IMR-90 (cell line): ENCODE results near the gene CD69. TPM values are rescaled to one million over a fixed set of nuclear protein-coding genes. Genes with fewer than 3 reads are reported as not detected.

Experiments
- ATAC-seq: fragments of 200-7000 bp; cut with Tn5 transposase; 2 replicates; pipeline ENCODE4 v1.9.1; 2020; ENCODE audit warnings: low read depth, mild to moderate bottlenecking, moderate library complexity
- BruUV-seq: library from RNA; stranded (reverse); fragments of 400-500 nt; replicated peaks from 2 replicates; lab custom pipeline; 2021; lab: Mats Ljungman, UMichigan
- CTCF ChIA-PET: fragments of 300-600 bp; formaldehyde crosslinking; extraction: SDS; loops from one replicate; lab custom pipeline; 2021; ENCODE audit warnings: antibody characterized with exemption; lab: Yijun Ruan, JAX
- POLR2A ChIA-PET: fragments of 300-600 bp; sonication (Branson Sonifier 250); formaldehyde crosslinking; loops from one replicate; lab custom pipeline; 2022; ENCODE audit warnings: antibody characterized with exemption; ENCODE audit not compliant: unreplicated experiment; lab: Charles Lee
- DNase-seq: peaks from one replicate; pipeline ENCODE4 v3.0.0; 2013
- H2AFZ ChIP-seq: replicated peaks from 2 replicates; pipeline ENCODE3; 2013; ENCODE audit warnings: low read length, mild to moderate bottlenecking; ENCODE audit not compliant: poor library complexity
- H2AK5ac ChIP-seq: 2 replicates; pipeline ENCODE4 v1.6.1; 2013; ENCODE audit warnings: low read depth, low read length, inconsistent platforms
- H2AK9ac ChIP-seq: replicated peaks from 2 replicates; pipeline ENCODE3; 2013; ENCODE audit warnings: mild to moderate bottlenecking, low read depth, low read length, moderate library complexity; ENCODE audit not compliant: poor library complexity
- H2BK120ac ChIP-seq: 2 replicates; pipeline ENCODE4 v1.6.1; 2013; ENCODE audit warnings: low read depth, low read length, inconsistent platforms
- H2BK15ac ChIP-seq: 3 replicates; pipeline ENCODE4 v1.6.1; 2013; ENCODE audit warnings: low read depth, low read length, inconsistent platforms
- H2BK20ac ChIP-seq: 2 replicates; pipeline ENCODE4 v1.6.1; 2013; ENCODE audit warnings: low read depth, mild to moderate bottlenecking, inconsistent platforms, low read length, moderate library complexity
- H2BK5ac ChIP-seq: 2 replicates; pipeline ENCODE4 v1.6.1; 2013; ENCODE audit warnings: mild to moderate bottlenecking, low read depth, low read length, inconsistent platforms; ENCODE audit not compliant: poor library complexity, severe bottlenecking
- H3K14ac ChIP-seq: replicated peaks from 2 replicates; pipeline ENCODE4 v1.6.1; 2013; ENCODE audit warnings: low read depth, low read length, inconsistent platforms
- H3K18ac ChIP-seq: 2 replicates; pipeline ENCODE4 v1.6.1; 2013; ENCODE audit warnings: low read depth, low read length, control low read depth
- H3K23ac ChIP-seq: 2 replicates; pipeline ENCODE4 v1.6.1; 2013; ENCODE audit warnings: low read depth, low read length, inconsistent platforms
- H3K27ac ChIP-seq: 2 replicates; pipeline ENCODE4 v1.5.1; 2013; ENCODE audit warnings: mild to moderate bottlenecking, control low read depth, low read length; ENCODE audit not compliant: insufficient read depth
- H3K27me3 ChIP-seq: 2 replicates; pipeline ENCODE4 v1.6.1; 2013; ENCODE audit warnings: low read length; ENCODE audit not compliant: control insufficient read depth, insufficient read depth
- H3K36me3 ChIP-seq: 2 replicates; pipeline ENCODE4 v1.6.1; 2013; ENCODE audit warnings: low read length, mixed read lengths; ENCODE audit not compliant: control insufficient read depth, insufficient read depth
- H3K4ac ChIP-seq: 2 replicates; pipeline ENCODE4 v1.6.1; 2013; ENCODE audit warnings: low read depth, low read length, inconsistent platforms
- H3K4me1 ChIP-seq: 2 replicates; pipeline ENCODE4 v1.6.1; 2013; ENCODE audit warnings: low read length, mixed read lengths; ENCODE audit not compliant: control insufficient read depth, insufficient read depth
- H3K4me2 ChIP-seq: 2 replicates; pipeline ENCODE4 v1.6.1; 2013; ENCODE audit warnings: low read depth, mild to moderate bottlenecking, control low read depth, low read length, moderate library complexity
- H3K4me3 ChIP-seq: 2 replicates; pipeline ENCODE4 v1.5.1; 2013; ENCODE audit warnings: low read depth, mild to moderate bottlenecking, control low read depth, low read length, moderate library complexity; ENCODE audit not compliant: insufficient read depth
- H3K56ac ChIP-seq: 2 replicates; pipeline ENCODE4 v1.6.1; 2013; ENCODE audit warnings: low read length, inconsistent platforms; ENCODE audit not compliant: insufficient read depth; ENCODE audit errors: extremely low read depth
- H3K79me1 ChIP-seq, 2 experiments: 2 replicates each; pipeline ENCODE4 v1.6.1; 2013; ENCODE audit warnings: low read length in 2 of 2, inconsistent platforms in 1 of 2, low read depth in 1 of 2
- H3K9ac ChIP-seq: 2 replicates; pipeline ENCODE4 v1.6.1; 2013; ENCODE audit warnings: low read depth, low read length, control low read depth
- H3K9me1 ChIP-seq: 2 replicates; pipeline ENCODE4 v1.6.1; 2013; ENCODE audit warnings: low read length, inconsistent platforms; ENCODE audit not compliant: insufficient read depth
- H3K9me3 ChIP-seq: 2 replicates; pipeline ENCODE4 v1.6.1; 2013; ENCODE audit warnings: low read length; ENCODE audit not compliant: control insufficient read depth, insufficient read depth
- H4K20me1 ChIP-seq: 2 replicates; pipeline ENCODE4 v1.6.1; 2013; ENCODE audit warnings: low read length, inconsistent platforms; ENCODE audit not compliant: insufficient read depth
- H4K5ac ChIP-seq: 2 replicates; pipeline ENCODE4 v1.6.1; 2013; ENCODE audit warnings: mild to moderate bottlenecking, low read depth, low read length, control low read depth
- H4K8ac ChIP-seq, 2 experiments: 2 replicates each; pipeline ENCODE4 v1.6.1; 2013; ENCODE audit warnings: low read depth in 2 of 2, low read length in 2 of 2, control low read depth in 1 of 2, inconsistent platforms in 1 of 2
- H4K91ac ChIP-seq: 2 replicates; pipeline ENCODE4 v1.6.1; 2013; ENCODE audit warnings: low read depth, low read length, inconsistent platforms; ENCODE audit not compliant: insufficient read depth
- BHLHE40 ChIP-seq: fragments of 150-350 bp; IDR thresholded peaks from 2 replicates; pipeline ENCODE4 v1.6.1; 2016; ENCODE audit warnings: mild to moderate bottlenecking, low read depth, low read length
- CEBPB ChIP-seq: IDR thresholded peaks from 2 replicates; pipeline ENCODE4 v1.6.1; 2012; ENCODE audit warnings: low read depth, low read length, improper control_type of control experiment
- CHD1 ChIP-seq: IDR thresholded peaks from 2 replicates; pipeline ENCODE4 v1.6.1; 2012; ENCODE audit warnings: low read depth, low read length, improper control_type of control experiment
- CTCF ChIP-seq: conservative IDR thresholded peaks from 2 replicates; pipeline ENCODE4 v1.5.1; 2012; ENCODE audit warnings: mild to moderate bottlenecking, low read depth, low read length, improper control_type of control experiment
- ELK1 ChIP-seq: fragments of 150-350 bp; IDR thresholded peaks from 2 replicates; pipeline ENCODE4 v1.6.1; 2016; ENCODE audit warnings: low read depth, mild to moderate bottlenecking, low read length, moderate library complexity, borderline replicate concordance
- FOS ChIP-seq: fragments of 150-350 bp; IDR thresholded peaks from 2 replicates; pipeline ENCODE4 v1.6.1; 2016; ENCODE audit warnings: low read depth, low read length
- MAFK ChIP-seq: IDR thresholded peaks from 2 replicates; pipeline ENCODE4 v1.6.1; 2012; ENCODE audit warnings: low read depth, low read length, improper control_type of control experiment
- MAZ ChIP-seq: IDR thresholded peaks from 2 replicates; pipeline ENCODE4 v1.6.1; 2012; ENCODE audit warnings: low read depth, mild to moderate bottlenecking, low read length, improper control_type of control experiment, moderate library complexity, borderline replicate concordance
- MXI1 ChIP-seq: IDR thresholded peaks from 2 replicates; pipeline ENCODE4 v1.6.1; 2012; ENCODE audit warnings: low read depth, mild to moderate bottlenecking, low read length, moderate library complexity, borderline replicate concordance
- NFE2L2 ChIP-seq: fragments of 150-350 bp; IDR thresholded peaks from 2 replicates; pipeline ENCODE4 v1.6.1; 2016; ENCODE audit warnings: low read depth, mild to moderate bottlenecking, low read length
- POLR2A ChIP-seq: IDR thresholded peaks from 2 replicates; pipeline ENCODE4 v1.6.1; 2012; ENCODE audit warnings: mild to moderate bottlenecking, low read depth, low read length
- RAD21 ChIP-seq: IDR thresholded peaks from 2 replicates; pipeline ENCODE4 v1.6.1; 2012; ENCODE audit warnings: low read length, improper control_type of control experiment
- RCOR1 ChIP-seq: IDR thresholded peaks from 2 replicates; pipeline ENCODE4 v1.6.1; 2012; ENCODE audit warnings: mild to moderate bottlenecking, low read length, improper control_type of control experiment; ENCODE audit not compliant: insufficient replicate concordance
- RFX5 ChIP-seq: IDR thresholded peaks from 2 replicates; pipeline ENCODE4 v1.8.0; 2012; ENCODE audit warnings: low read depth, mild to moderate bottlenecking, low read length, moderate library complexity
- SMC3 ChIP-seq: fragments of 150-350 bp; IDR thresholded peaks from 2 replicates; pipeline ENCODE4 v1.6.1; 2016; ENCODE audit warnings: low read depth, mild to moderate bottlenecking, antibody characterized with exemption, low read length, moderate library complexity
- USF2 ChIP-seq: fragments of 150-350 bp; IDR thresholded peaks from 2 replicates; pipeline ENCODE4 v1.6.1; 2017; ENCODE audit warnings: mild to moderate bottlenecking, antibody characterized with exemption, low read length, low read depth
- dilution Hi-C: fragments of 300-500 bp; cut with HindIII; formaldehyde crosslinking; loops from one replicate; pipeline ENCODE4 v1.14.3; 2018; ENCODE audit warnings: low sequenced_read_pairs; ENCODE audit not compliant: unreplicated experiment
- in situ Hi-C: fragments of 300-500 bp; cut with MboI; formaldehyde crosslinking; loops from 3 replicates; pipeline ENCODE4 v1.14.3; 2019; ENCODE audit warnings: low sequenced_read_pairs, inconsistent platforms, mixed read lengths
- intact Hi-C: fragments of 100-400 bp; cut with micrococcal nuclease; formaldehyde crosslinking; loops from 2 replicates; pipeline ENCODE4 v1.10.0; 2022
- polyA plus RNA-seq, 3 experiments: library from polyadenylated mRNA; depleted of rRNA; stranded (reverse); fragments of >200 nt; gene quantifications; 2 replicates each; pipeline ENCODE4 v1.2.3, GENCODE V29; 2012; ENCODE audit warnings: low replicate concordance in 1 of 3
- total RNA-seq: library from RNA; depleted of rRNA; stranded (reverse); fragments of >200 nt; gene quantifications from 2 replicates; pipeline ENCODE4 v1.2.3, GENCODE V29; 2012

CD69 gene
- total and polyA plus RNA-seq, 2 of the 4 experiments (the other 2 are of a cell fraction), result not detected

GRCh38 chr12:9755035-9755434 lies 5.7 kb downstream of the CD69 start:
- Histone ChIP-seq H2AK9ac (no peak overlapping the region), H3K4me2 (no peak overlapping the region), H2AK5ac (no peak overlapping the region), H2BK120ac (no peak overlapping the region), H2BK20ac (no peak overlapping the region), H3K23ac (no peak overlapping the region), H3K9me3 (no peaks in the 10 kb centered on the region), H4K91ac (no peak overlapping the region), H3K4ac (no peak overlapping the region), H3K4me3 (no peak overlapping the region), H3K36me3 (no peaks in the 10 kb centered on the region), H3K27ac (no peak overlapping the region), H3K79me1 (no peaks in the 10 kb centered on the region), H3K9me1 (no peaks in the 10 kb centered on the region), H4K5ac (no peak overlapping the region), H3K4me1 (no peaks in the 10 kb centered on the region), H2BK15ac (no peak overlapping the region), H3K56ac (no peak overlapping the region), H3K18ac (no peak overlapping the region), H4K20me1 (no peaks in the 10 kb centered on the region), H3K14ac (no peak overlapping the region), H3K27me3 (no peaks in the 10 kb centered on the region), H2BK5ac (no peak overlapping the region), H4K8ac (no peak overlapping the region), H2AFZ (no peak overlapping the region), H3K9ac (no peak overlapping the region)
- intact Hi-C loops (no loop called here), in situ Hi-C loops (no loop called here), dilution Hi-C loops (no loop called here)
- no TSS peak for BruUV-seq
- ATAC-seq (no peak), DNase-seq (no peak)
- no peak for TF ChIP-seq CHD1
- TF ChIP-seq FOS, result no peak
- TF ChIP-seq POLR2A, result no peak
- no peak for TF ChIP-seq MAFK
- no peak for TF ChIP-seq USF2
- no peak for TF ChIP-seq ELK1
- TF ChIP-seq MAZ, result no peak
- no peak for TF ChIP-seq SMC3
- no peak for TF ChIP-seq RAD21
- TF ChIP-seq RCOR1, result no peak
- TF ChIP-seq CTCF, result no peak
- no peak for TF ChIP-seq CEBPB
- TF ChIP-seq RFX5, result no peak
- TF ChIP-seq MXI1, result no peak
- no peak for TF ChIP-seq BHLHE40
- TF ChIP-seq NFE2L2, result no peak
- CTCF ChIA-PET, result interaction anchor here (0.6 to 1.4 kb wide), 3 partner anchors 25 to 385 kb away, joined by 3 to 5 read pairs (median 3); no protein-coding TSS in a partner anchor
- POLR2A ChIA-PET, result no interaction called here
